HG03378 (cell line): Measurements from ENCODE around the gene KRT23.
"Not testable (repeated sequence)": the region's sequence is repeated elsewhere in the genome, so short reads cannot be mapped to it uniquely, and the experiment has no call there.

Experiments used
- ATAC-seq: cut with Tn5 transposase; IDR thresholded peaks from one replicate; pipeline ENCODE4 v1.9.1; 2021; ENCODE audit warnings: mild to moderate bottlenecking, moderate library complexity; ENCODE audit not compliant: unreplicated experiment

KRT23 gene

GRCh38 chr17:40951011-40951622 lies 13.7 kb upstream of the KRT23 start:
- no peak for ATAC-seq

- ATAC-seq = no peak
Observed at GRCh38 chr17:40950176-40950575, 12.7 kb upstream of the KRT23 start.

GRCh38 chr17:40949418-40949817 lies 12.0 kb upstream of the KRT23 start:
- ATAC-seq = no peak

- no peak for ATAC-seq
Observed at GRCh38 chr17:40947929-40948328, 10.5 kb upstream of the KRT23 start.

- no peak for ATAC-seq
Observed at GRCh38 chr17:40945414-40945813, 8.0 kb upstream of the KRT23 start.

- no peak for ATAC-seq
Observed at GRCh38 chr17:40944531-40944930, 7.1 kb upstream of the KRT23 start.

- ATAC-seq = no peak
Observed at GRCh38 chr17:40942553-40942952, 5.1 kb upstream of the KRT23 start.

GRCh38 chr17:40940266-40940665 lies 2.8 kb upstream of the KRT23 start:
- ATAC-seq = no peak

GRCh38 chr17:40938981-40939380 lies 1.5 kb upstream of the KRT23 start:
- no peak for ATAC-seq

- ATAC-seq = no peak
Observed at GRCh38 chr17:40936976-40937375, 470 bp downstream of the KRT23 start.

GRCh38 chr17:40936437-40936971 lies 942 bp downstream of the KRT23 start:
- ATAC-seq = no peak

- no peak for ATAC-seq
Observed at GRCh38 chr17:40935624-40936023, 1.8 kb downstream of the KRT23 start.

GRCh38 chr17:40932608-40933007 lies 4.8 kb downstream of the KRT23 start:
- no peak for ATAC-seq

GRCh38 chr17:40931311-40931710 lies 6.1 kb downstream of the KRT23 start:
- ATAC-seq = no peak

GRCh38 chr17:40926341-40926740 lies 11.1 kb downstream of the KRT23 start:
- no peak for ATAC-seq

- no peak for ATAC-seq
Observed at GRCh38 chr17:40922239-40922638, 15.2 kb downstream of the KRT23 start.

GRCh38 chr17:40921026-40921425 lies 16.4 kb downstream of the KRT23 start:
- no peak for ATAC-seq

GRCh38 chr17:40917116-40917515 lies 20.3 kb downstream of the KRT23 start:
- not testable (repeated sequence) for ATAC-seq

- ATAC-seq = no peak
Observed at GRCh38 chr17:40916366-40916765, 21.1 kb downstream of the KRT23 start.

GRCh38 chr17:40915721-40916256 lies 21.7 kb downstream of the KRT23 start:
- no peak for ATAC-seq

- no peak for ATAC-seq
Observed at GRCh38 chr17:40915199-40915661, 22.2 kb downstream of the KRT23 start.

- ATAC-seq = no peak
Observed at GRCh38 chr17:40914075-40914855, 23.2 kb downstream of the KRT23 start.
